Stimulated activated naive CD4-positive, alpha-beta T cell treated with Interleukin-2 at 50 U/mL for 16 hours (primary cell): ENCODE measurements around the gene GRIN2D.
"Not testable (repeated sequence)": the region's sequence is repeated elsewhere in the genome, so short reads cannot be mapped to it uniquely, and the experiment has no call there.

Experiments
- DNase-seq: peaks from one replicate; lab custom pipeline; 2025; lab: John Stamatoyannopoulos, UW

Gene GRIN2D

DNA sequence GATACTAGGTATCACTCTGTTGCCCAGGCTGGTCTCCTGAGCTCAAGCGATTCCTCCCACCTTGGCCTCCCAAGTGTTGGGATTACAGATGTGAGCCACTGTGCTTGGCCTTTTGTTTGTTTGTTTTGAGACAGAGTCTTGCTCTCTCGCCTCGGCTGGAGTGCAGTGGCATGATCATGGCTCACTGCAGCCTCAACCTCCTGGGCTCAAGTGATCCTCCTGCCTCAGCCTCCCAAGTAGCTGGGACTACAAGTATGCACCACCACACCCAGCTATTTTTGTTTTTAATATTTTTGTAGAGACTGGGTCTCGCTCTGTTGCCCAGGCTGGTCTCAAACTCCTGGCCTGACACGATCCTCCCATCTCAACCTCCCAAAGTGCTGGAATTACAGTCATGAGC is 21.7 kb upstream of the GRIN2D start:
- not testable (repeated sequence) for DNase-seq

- DNase-seq, result no peak
These were observed 20.6 kb upstream of the GRIN2D start for GRCh38 chr19:48372904-48373303.

DNA sequence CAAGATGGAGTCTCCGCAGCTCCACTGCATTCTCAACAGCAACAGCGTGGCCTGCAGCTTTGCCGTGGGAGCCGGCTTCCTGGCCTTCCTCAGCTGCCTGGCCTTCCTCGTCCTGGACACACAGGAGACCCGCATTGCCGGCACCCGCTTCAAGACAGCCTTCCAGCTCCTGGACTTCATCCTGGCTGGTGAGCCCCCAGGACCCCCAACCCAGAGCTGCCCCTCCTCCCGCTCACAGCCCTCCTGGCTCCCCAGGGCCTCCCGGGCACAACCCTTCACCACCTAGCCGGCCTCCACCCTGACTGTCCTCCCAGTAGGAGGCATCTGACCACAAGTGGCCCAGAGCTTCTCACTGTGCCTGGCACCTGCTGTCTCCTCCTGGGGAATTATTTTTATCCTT is 19.9 kb upstream of the GRIN2D start:
- DNase-seq, result no peak

DNA sequence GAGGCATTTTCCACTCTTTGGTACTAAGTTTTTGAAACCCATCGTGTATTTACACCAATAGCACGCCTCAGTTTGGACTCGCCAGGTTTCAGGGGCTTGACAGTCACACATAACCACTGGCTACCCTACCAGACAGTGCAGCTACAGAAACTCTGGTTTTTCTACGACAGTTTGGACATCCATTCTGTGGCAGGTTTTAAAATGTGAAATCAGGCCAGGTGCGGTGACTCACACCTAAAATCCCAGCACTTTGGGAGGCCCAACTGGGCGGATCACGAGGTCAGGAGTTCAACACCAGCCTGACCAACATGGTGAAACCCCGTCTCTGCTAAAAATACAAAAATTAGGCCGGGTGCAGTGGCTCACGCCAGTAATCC is 15.3 kb upstream of the GRIN2D start:
- DNase-seq, result no peak

GRCh38 chr19:48379058-48379457 is 14.4 kb upstream of the GRIN2D start:
- no peak for DNase-seq

GRCh38 chr19:48381178-48381950 is 12.1 kb upstream of the GRIN2D start:
- no peak for DNase-seq

GRCh38 chr19:48382286-48382685 is 11.2 kb upstream of the GRIN2D start:
- no peak for DNase-seq

GRCh38 chr19:48385461-48386087 is 7.9 kb upstream of the GRIN2D start:
- DNase-seq, result no peak

- DNase-seq, result no peak
These were observed 6.5 kb upstream of the GRIN2D start for GRCh38 chr19:48386981-48387380.

GRCh38 chr19:48390188-48391099 is 3.0 kb upstream of the GRIN2D start:
- peak; percentile 52 for DNase-seq

GRCh38 chr19:48391100-48392005 is 2.1 kb upstream of the GRIN2D start, which contains the start of gene KDELR1:
KDELR1 (minus strand) TSS chr19:48391551; CDS start chr19:48391358, 193 bp downstream.
- DNase-seq, result peak; percentile 55

DNA sequence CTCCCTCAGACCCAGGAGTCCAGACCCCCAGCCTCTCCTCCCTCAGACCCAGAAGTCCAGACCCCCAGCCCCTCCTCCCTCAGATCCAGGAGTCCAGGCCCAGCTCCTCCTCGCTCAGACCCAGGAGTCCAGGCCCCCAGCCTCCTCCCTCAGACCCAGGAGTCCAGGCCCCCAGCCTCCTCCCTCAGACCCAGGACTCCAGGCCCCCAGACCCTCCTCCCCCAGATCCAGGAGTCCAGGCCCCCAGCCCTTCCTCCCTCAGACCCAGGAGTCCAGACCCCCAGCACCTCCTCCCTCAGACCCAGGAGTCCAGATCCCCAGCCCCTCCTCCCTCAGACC is 1.5 kb upstream of the GRIN2D start:
- not testable (repeated sequence) for DNase-seq

DNA sequence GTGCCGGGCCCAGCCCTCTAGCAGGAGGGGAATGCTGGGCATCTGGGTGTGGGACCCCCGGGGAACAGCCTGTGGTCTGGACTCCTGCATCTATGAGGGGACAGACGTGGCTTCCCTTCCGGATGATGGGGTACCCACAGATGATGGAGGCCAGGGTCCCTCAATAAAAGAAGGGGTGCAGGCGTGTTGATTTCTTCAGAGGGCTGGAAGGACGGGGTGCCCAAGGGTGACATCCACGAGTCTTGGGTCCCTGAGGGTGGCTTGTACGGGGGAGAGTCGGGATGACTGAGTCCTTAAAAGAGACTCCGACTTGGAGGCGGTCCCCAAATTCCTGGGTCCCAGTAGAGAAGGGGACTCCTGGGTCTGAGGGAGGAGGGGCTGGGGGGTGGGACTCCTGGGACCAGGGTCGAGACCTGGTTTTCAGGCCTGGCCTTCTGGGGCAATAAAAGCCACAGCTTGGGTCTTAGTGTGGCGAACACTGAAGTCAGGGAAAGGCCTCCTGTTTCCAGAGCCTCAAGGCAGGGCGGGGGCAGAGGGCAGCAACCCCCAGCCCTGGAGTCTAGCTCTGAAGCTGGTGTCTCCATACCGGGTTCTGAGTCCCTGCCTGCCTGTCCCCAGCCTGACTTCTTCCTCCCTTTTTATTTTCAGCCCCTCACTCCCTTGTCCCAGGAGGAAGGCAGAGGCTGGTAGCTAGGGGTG is 459 bp upstream of the GRIN2D start:
- DNase-seq, result no peak

- peak; percentile 4 for DNase-seq
These were observed 1.1 kb downstream of the GRIN2D start for GRCh38 chr19:48394331-48395169.

DNA sequence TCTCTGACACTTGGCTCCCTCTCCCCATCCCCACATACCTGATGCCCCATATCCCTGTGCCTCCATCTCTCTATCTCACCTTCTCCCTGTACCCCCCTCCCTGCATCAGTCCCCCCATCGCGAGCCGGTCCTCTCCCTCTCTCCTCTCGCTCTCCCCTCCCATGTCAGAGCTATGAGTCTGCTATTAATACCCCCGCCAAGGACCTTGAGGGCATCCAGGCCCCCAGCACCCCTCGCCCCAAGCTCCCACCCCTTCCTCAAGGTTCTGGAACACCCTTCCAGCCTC is 1.6 kb downstream of the GRIN2D start:
- no peak for DNase-seq

- no peak for DNase-seq
These were observed 2.0 kb downstream of the GRIN2D start for GRCh38 chr19:48395499-48395898.

- no peak for DNase-seq
These were observed 2.8 kb downstream of the GRIN2D start for GRCh38 chr19:48396016-48396823.

DNA sequence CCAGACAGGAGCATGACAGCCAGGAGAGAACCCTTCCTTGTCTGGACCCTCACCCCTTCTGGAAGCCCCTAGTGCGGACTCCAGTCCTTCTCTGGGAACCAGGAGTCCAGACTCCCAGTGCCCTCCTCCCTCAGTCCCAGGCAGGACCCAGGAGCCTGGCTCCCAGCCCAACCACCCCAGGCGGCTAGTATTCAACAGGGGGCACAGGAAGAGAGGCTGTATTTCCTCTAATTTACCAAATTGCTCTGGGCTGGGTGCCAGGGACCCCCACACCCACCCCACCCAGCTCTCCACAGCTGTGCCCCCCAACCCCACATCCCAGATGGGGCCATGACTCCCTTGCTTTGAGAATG is 3.3 kb downstream of the GRIN2D start:
- no peak for DNase-seq

- no peak for DNase-seq
These were observed 4.0 kb downstream of the GRIN2D start for GRCh38 chr19:48397263-48398101.
